GM21717 (cell line): ENCODE results near the gene GATM.
A peak's percentile ranks its signal among the peaks of the same experiment; 100 is the strongest.

ENCODE experiments used
- ATAC-seq: cut with Tn5 transposase; IDR thresholded peaks from one replicate; pipeline ENCODE4 v1.9.1; 2021; ENCODE audit warnings: mild to moderate bottlenecking, moderate library complexity; ENCODE audit not compliant: unreplicated experiment

GATM gene

GRCh38 chr15:45378149-45378912, at the start of gene GATM:
Gene GATM, minus strand, starts transcription at chr15:45378544. Its CDS starts 91 bp downstream, at chr15:45378453.
- peak; percentile 72 for ATAC-seq

GRCh38 chr15:45427085-45427484, 48.7 kb upstream of the GATM start:
- ATAC-seq: no peak

- no peak for ATAC-seq
These were observed 46.8 kb upstream of the GATM start for GRCh38 chr15:45425135-45425534.

GRCh38 chr15:45424429-45424828, 46.1 kb upstream of the GATM start:
- no peak for ATAC-seq

- no peak for ATAC-seq
These were observed 39.1 kb upstream of the GATM start for GRCh38 chr15:45417303-45417950.

- ATAC-seq: no peak
These were observed 36.0 kb upstream of the GATM start for GRCh38 chr15:45414215-45414885.

GRCh38 chr15:45409596-45409995, 31.3 kb upstream of the GATM start:
- ATAC-seq: no peak

GRCh38 chr15:45407786-45408185, 29.4 kb upstream of the GATM start:
- no peak for ATAC-seq

GRCh38 chr15:45402955-45403877, 24.9 kb upstream of the GATM start:
- peak; percentile 32 for ATAC-seq

- ATAC-seq: peak; percentile 89
These were observed 24.0 kb upstream of the GATM start for GRCh38 chr15:45402162-45402954.

GRCh38 chr15:45401665-45402161, 23.4 kb upstream of the GATM start:
- peak; percentile 11 for ATAC-seq

GRCh38 chr15:45399381-45400212, 21.3 kb upstream of the GATM start:
- ATAC-seq: no peak

- ATAC-seq: no peak
These were observed 18.8 kb upstream of the GATM start for GRCh38 chr15:45397116-45397665.

GRCh38 chr15:45395943-45396342, 17.6 kb upstream of the GATM start:
- no peak for ATAC-seq

- ATAC-seq: no peak
These were observed 16.3 kb upstream of the GATM start for GRCh38 chr15:45394681-45395080.

- ATAC-seq: no peak
These were observed 15.5 kb upstream of the GATM start for GRCh38 chr15:45393851-45394250.

GRCh38 chr15:45392584-45392855, 14.2 kb upstream of the GATM start:
- no peak for ATAC-seq

GRCh38 chr15:45391746-45392583, 13.6 kb upstream of the GATM start:
- peak; percentile 89 for ATAC-seq
